Liver (tissue), 9 donors: Measurements from ENCODE around the gene RTN4IP1. TPM values are rescaled to one million over a fixed set of nuclear protein-coding genes. Genes with fewer than 3 reads are reported as not detected.

Source experiments
- DNase-seq: peaks from one replicate; pipeline ENCODE4 v3.0.0-alpha.2; 2017; ENCODE audit warnings: low spot score
- H3K27ac ChIP-seq, 2 donors: one replicate each; pipeline ENCODE4 v1.7.0; 2013; ENCODE audit warnings: inconsistent platforms in 2 of 2, low read length in 2 of 2, control low read depth in 1 of 2, low read depth in 1 of 2, mild to moderate bottlenecking in 1 of 2
- H3K27me3 ChIP-seq, 4 donors: one replicate each; pipeline versions ENCODE4 v1.6.1 to v1.7.0; 2013; ENCODE audit warnings: low read length in 3 of 4, inconsistent platforms in 1 of 4, mild to moderate bottlenecking in 1 of 4, moderate library complexity in 1 of 4; ENCODE audit not compliant: control insufficient read depth in 4 of 4, insufficient read depth in 4 of 4
- H3K36me3 ChIP-seq, 4 donors: one replicate each; pipeline versions ENCODE4 v1.6.1 to v1.7.0; 2013; ENCODE audit warnings: low read length in 3 of 4, mild to moderate bottlenecking in 3 of 4, low read depth in 1 of 4, moderate library complexity in 1 of 4; ENCODE audit not compliant: control insufficient read depth in 4 of 4, insufficient read depth in 3 of 4
- H3K4me1 ChIP-seq, 4 donors: one replicate each; pipeline versions ENCODE4 v1.6.1 to v1.7.0; 2013; ENCODE audit warnings: low read length in 3 of 4, mild to moderate bottlenecking in 3 of 4, moderate library complexity in 1 of 4; ENCODE audit not compliant: control insufficient read depth in 4 of 4, insufficient read depth in 4 of 4
- H3K4me3 ChIP-seq, 3 donors: one replicate each; pipeline versions ENCODE4 v1.6.1 to v1.7.0; 2013; ENCODE audit warnings: low read length in 3 of 3, control low read depth in 1 of 3, low read depth in 1 of 3, mild to moderate bottlenecking in 1 of 3
- H3K9ac ChIP-seq, 2 donors: one replicate each; pipeline ENCODE4 v1.7.0; 2013; ENCODE audit warnings: low read length in 2 of 2, mild to moderate bottlenecking in 2 of 2, moderate library complexity in 2 of 2, control low read depth in 1 of 2, low read depth in 1 of 2
- H3K9me3 ChIP-seq, 4 donors: one replicate each; pipeline versions ENCODE4 v1.6.1 to v1.7.0; 2013; ENCODE audit warnings: low read length in 3 of 4; ENCODE audit not compliant: control insufficient read depth in 4 of 4
- ATF3 ChIP-seq: IDR thresholded peaks from 2 replicates; pipeline ENCODE4 v1.6.1; 2016; ENCODE audit warnings: antibody characterized with exemption
- GABPA ChIP-seq, 2 donors: IDR thresholded peaks in 1 of 2; conservative IDR thresholded peaks in 1 of 2; 2 replicates each; pipeline ENCODE4 v1.6.1; 2016; ENCODE audit warnings: antibody characterized with exemption in 2 of 2, mild to moderate bottlenecking in 1 of 2, moderate library complexity in 1 of 2
- HNF4G ChIP-seq: IDR thresholded peaks from 2 replicates; pipeline ENCODE4 v1.6.1; 2016; ENCODE audit warnings: antibody characterized with exemption
- NR2F2 ChIP-seq: IDR thresholded peaks from 2 replicates; pipeline ENCODE4 v1.6.1; 2016; ENCODE audit warnings: antibody characterized with exemption
- REST ChIP-seq: IDR thresholded peaks from 2 replicates; pipeline ENCODE4 v1.6.1; 2016; ENCODE audit warnings: antibody characterized with exemption, mild to moderate bottlenecking
- SP1 ChIP-seq: IDR thresholded peaks from 2 replicates; pipeline ENCODE4 v1.6.1; 2018; ENCODE audit warnings: antibody characterized with exemption, mild to moderate bottlenecking
- TAF1 ChIP-seq: conservative IDR thresholded peaks from 2 replicates; pipeline ENCODE4 v1.6.1; 2016; ENCODE audit warnings: antibody characterized with exemption, mild to moderate bottlenecking
- ZBTB33 ChIP-seq: IDR thresholded peaks from 2 replicates; pipeline ENCODE4 v1.6.1; 2016; ENCODE audit warnings: antibody characterized with exemption
- WGBS: extraction: QIAGEN DNeasy Blood & Tissue Kit; methylation state at CpG from one replicate; pipeline ENCODE4 v1.1.7; 2013; 5-methylcytosine and 5-hydroxymethylcytosine counted together
- polyA plus RNA-seq, 2 donors: library from polyadenylated mRNA; stranded (reverse) in 1 of 2; unstranded in 1 of 2; fragments of 200-250 nt in 1 of 2; fragments of >200 nt in 1 of 2; fragmentation: Nextera tagmentation in 1 of 2; extraction: Ambion mirVana in 1 of 2; gene quantifications; one replicate each; pipeline versions ENCODE4 v1.2.1 to v1.2.3, GENCODE V29; 2013 to 2015
- total RNA-seq, 2 donors: library from RNA; depleted of rRNA; stranded (reverse); fragments of >200 nt; gene quantifications; one replicate each; pipeline ENCODE4 v1.2.3, GENCODE V29; 2014
- donor health status: healthy.
- donor health status: healthy.
- donor health status: healthy.
- donor health status: healthy.
- donor health status: healthy.

The RTN4IP1 gene
- total and polyA plus RNA-seq, 4 donors, result 3.7 to 6.9 (median 4.6) TPM

GRCh38 chr6:106564476-106564875, 64.8 kb downstream of the RTN4IP1 start:
- 68% methylated on average over 4 of the region's 4 CpGs for whole genome bisulfite sequencing
- Histone ChIP-seq H3K36me3 (peaks cover 0 to 28% (median 20%) of the 10 kb centered on the region in 4 donors), H3K4me3 (no peak overlapping the region), H3K27me3 (no peaks in the 10 kb centered on the region), H3K4me1 (no peaks in the 10 kb centered on the region), H3K9ac (no peak overlapping the region), H3K27ac (no peak overlapping the region), H3K9me3 (no peaks in the 10 kb centered on the region)
- TF ChIP-seq REST (no peak), TAF1 (no peak)
- no peak for DNase-seq

GRCh38 chr6:106563614-106564013, 65.7 kb downstream of the RTN4IP1 start:
- no peak for TF ChIP-seq ZBTB33
- no peaks in the 10 kb centered on the region for H3K9me3 ChIP-seq
- H3K36me3 ChIP-seq, result peaks cover 0 to 31% (median 17%) of the 10 kb centered on the region in 4 donors
- no peak overlapping the region for H3K9ac ChIP-seq
- no peak for DNase-seq
- no peaks in the 10 kb centered on the region for H3K27me3 ChIP-seq
- H3K4me1 ChIP-seq, result no peaks in the 10 kb centered on the region
- WGBS, result 26% methylated on average over 2 of the region's 2 CpGs
- H3K4me3 ChIP-seq, result no peak overlapping the region
- H3K27ac ChIP-seq, result no peak overlapping the region

- 78% methylated on average over 6 of the region's 6 CpGs for whole genome bisulfite sequencing
- H3K4me1 ChIP-seq, result peaks cover 0 to 3% (median under 1%) of the 10 kb centered on the region in 4 donors
- H3K27me3 ChIP-seq, result no peaks in the 10 kb centered on the region
- no peak overlapping the region for H3K27ac ChIP-seq
- peaks cover 0 to 34% (median 11%) of the 10 kb centered on the region in 4 donors for H3K36me3 ChIP-seq
- TF ChIP-seq REST (no peak), GABPA (IDR thresholded peaks at IDR 0.05 in 1 of 2, conservative IDR thresholded peaks at IDR 0.05 in 1 of 2) (no peak), TAF1 (no peak), HNF4G (no peak), ATF3 (no peak), SP1 (no peak), NR2F2 (no peak)
- H3K9ac ChIP-seq, result no peak overlapping the region
- DNase-seq, result no peak
- no peaks in the 10 kb centered on the region for H3K9me3 ChIP-seq
- H3K4me3 ChIP-seq, result no peak overlapping the region
Measured at GRCh38 chr6:106561686-106562405, 67.5 kb downstream of the RTN4IP1 start.
